ENCODE data around the gene FBXL17.
A peak's percentile ranks its signal among the peaks of the same experiment; 100 is the strongest.
"Not testable (repeated sequence)": the region's sequence is repeated elsewhere in the genome, so short reads cannot be mapped to it uniquely, and the experiment has no call there.

Gene FBXL17
- long read RNA-seq, donor 1, full-length matches to known transcripts = 4 of 4 reads
- long read RNA-seq, donor 1, partial matches to known transcripts = 0 of 4 reads
- long read RNA-seq, donor 1, other reads (novel, unspliced or antisense) = 0 of 4 reads
- long read RNA-seq, donor 2, full-length matches to known transcripts = 7 of 7 reads
- long read RNA-seq, donor 2, partial matches to known transcripts = 0 of 7 reads
- long read RNA-seq, donor 2, other reads (novel, unspliced or antisense) = 0 of 7 reads
- long read RNA-seq, donor 3, full-length matches to known transcripts = 3 of 8 reads
- long read RNA-seq, donor 3, partial matches to known transcripts = 5 of 8 reads
- long read RNA-seq, donor 3, other reads (novel, unspliced or antisense) = 0 of 8 reads
- long read RNA-seq, donor 4, full-length matches to known transcripts = 10 of 16 reads
- long read RNA-seq, donor 4, partial matches to known transcripts = 6 of 16 reads
- long read RNA-seq, donor 4, other reads (novel, unspliced or antisense) = 0 of 16 reads
- long read RNA-seq, donor 5, full-length matches to known transcripts = 3 of 3 reads
- long read RNA-seq, donor 5, partial matches to known transcripts = 0 of 3 reads
- long read RNA-seq, donor 5, other reads (novel, unspliced or antisense) = 0 of 3 reads
- long read RNA-seq, donor 6, full-length matches to known transcripts = 7 of 7 reads
- long read RNA-seq, donor 6, partial matches to known transcripts = 0 of 7 reads
- long read RNA-seq, donor 6, other reads (novel, unspliced or antisense) = 0 of 7 reads
- long read RNA-seq, donor 7, full-length matches to known transcripts = 9 of 23 reads
- long read RNA-seq, donor 7, partial matches to known transcripts = 14 of 23 reads
- long read RNA-seq, donor 7, other reads (novel, unspliced or antisense) = 0 of 23 reads
- long read RNA-seq, donor 8, full-length matches to known transcripts = 7 of 7 reads
- long read RNA-seq, donor 8, partial matches to known transcripts = 0 of 7 reads
- long read RNA-seq, donor 8, other reads (novel, unspliced or antisense) = 0 of 7 reads

DNA sequence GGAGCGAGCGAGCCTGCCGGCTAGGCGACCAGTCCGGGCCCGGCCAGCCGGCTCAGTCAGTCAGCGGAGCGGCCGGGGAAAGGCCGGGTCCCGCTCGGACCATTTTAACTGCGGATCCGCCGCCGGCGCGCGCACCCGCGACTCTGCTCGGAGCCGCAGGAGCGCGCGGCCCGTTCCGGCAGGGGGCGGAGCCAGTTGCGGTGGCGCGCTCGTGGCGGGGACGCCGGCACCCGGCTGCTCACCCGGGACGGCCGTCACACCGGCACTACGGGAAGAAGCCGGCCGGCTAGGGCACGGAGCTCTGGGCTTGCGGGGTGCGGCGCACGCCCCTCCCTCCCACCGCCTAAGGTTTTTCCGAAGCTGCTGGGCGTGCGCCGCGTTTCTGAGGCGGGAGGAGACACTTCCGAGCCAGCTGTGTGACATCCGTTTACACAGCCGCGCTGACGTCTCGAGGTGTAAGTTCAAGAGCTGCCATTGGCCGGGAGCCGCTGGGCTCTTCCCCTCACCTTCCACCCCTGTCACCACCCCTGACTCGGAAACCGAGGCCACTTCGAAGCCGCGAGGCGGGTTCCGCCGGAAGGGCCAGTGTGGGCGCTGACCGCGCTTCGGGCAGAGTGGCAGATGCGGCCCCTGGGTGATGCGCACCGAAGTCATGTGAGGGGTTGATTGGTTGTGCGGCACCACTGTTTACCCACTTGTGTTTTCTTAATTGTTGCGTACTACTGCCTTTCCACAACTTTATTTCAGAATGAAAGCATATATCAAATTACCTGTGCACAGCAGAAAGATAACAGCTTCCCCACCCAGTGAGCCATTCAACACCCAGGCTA is at the start of gene FBXL17:
TSS of gene FBXL17 (minus strand) at position 145 of the 830 bp plus-strand sequence.
- peak; percentile 99 for DNase-seq

DNA sequence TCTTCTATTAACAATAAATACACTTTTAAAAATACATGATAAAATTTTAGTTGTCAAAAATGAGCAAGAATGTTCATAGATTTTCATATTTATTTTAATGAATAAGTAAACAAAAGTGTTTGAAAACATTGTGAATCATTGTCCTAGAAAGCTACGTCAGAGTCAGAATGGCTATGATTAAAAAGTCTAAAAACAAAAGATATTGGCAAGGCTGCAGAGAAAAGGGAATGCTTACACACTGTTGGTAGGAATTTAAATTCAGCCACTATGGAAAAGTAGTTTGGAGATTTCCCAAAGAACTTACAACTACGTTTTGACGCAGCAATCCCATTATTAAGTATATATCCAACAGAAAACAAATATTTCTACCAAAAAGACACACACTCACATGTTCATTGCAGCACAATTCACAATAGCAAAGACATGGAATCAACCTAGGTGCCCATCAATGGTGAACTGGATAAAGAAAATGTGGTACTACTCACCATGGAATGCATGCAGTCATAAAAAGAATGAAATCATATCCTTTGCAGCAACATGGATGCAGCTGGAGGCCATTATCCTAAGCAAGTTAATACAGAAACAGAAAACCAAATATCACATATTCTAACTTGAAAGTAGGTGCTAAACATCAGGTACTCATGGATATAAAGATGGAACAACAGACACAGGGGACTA is 49.2 kb upstream of the FBXL17 start:
- DNase-seq = no peak

DNA sequence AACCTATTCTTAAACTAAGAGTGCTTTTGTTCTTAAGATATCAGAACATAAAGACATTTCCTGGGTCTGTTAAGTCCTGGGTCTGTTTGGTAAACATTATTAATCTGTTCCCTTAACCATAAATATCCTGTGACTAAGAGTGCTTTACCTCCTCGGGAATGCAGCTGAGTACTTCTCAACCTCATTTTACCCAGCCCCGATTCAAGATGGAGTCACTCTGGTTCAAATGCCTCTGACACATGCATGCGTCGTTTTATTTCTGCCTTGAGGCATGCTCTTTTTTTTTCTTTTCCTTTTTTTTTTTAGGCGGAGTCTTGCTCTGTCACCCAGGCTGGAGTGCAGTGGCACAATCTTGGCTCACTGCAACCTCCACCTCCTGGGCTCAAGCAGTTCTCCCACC is 39.8 kb upstream of the FBXL17 start:
- DNase-seq = no peak

DNA sequence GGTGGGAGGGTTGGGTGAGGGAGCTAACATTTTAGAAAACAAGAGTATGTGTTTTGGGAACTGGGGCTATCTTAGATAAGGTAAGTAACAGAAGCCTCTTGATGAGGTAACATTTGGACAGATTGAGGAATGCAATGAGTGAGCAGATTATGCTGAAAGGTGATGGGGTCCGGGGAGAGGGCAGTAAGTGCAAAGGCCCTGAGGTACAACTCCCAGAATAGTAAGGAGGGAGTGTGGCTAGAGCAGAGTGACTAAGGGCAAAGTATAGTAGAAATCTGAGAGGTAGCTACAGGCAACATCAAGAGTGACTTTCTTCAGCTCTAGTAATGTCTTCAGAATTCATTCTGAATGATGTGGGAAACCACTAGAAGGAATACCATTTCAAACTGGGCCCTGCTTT is 38.9 kb upstream of the FBXL17 start:
- no peak for DNase-seq

DNA sequence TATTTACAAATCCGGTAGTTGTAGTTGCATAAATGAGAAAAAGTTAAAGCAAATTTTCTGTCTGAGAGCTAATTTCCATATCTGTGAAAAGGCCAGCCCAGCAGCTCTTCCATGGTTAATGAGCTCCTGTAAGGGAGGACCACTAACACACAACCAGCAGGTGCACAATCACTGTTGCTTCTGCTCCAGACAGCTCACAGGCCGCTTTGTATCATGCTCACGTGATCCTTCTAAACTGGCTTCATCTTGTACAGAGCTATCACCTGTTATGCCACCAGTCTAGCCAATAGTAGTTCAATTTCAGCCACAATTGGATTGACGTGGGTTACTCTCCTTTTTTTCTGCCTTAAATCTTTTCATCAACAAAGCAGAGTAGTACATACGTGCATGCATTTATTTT is 38.3 kb upstream of the FBXL17 start:
- DNase-seq = no peak

DNA sequence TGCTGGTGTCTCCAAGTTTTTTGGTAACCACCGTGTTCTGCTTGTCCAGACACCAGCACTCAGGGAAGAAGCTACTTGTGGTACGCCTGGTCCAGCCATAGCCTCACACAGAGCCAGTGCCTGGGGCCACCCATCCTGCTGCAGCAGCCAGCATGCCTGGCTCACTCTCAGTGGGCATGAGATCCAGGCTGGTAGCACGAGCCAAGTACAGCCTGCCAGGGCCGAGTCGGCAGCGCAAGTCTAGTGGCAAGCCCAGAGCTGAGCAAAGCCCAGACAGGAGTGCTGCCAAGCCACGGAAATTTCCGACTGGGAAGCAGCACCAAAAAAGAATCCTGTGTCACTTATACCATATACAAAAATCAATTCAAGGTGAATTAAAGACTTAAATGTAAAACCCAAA is 36.3 kb upstream of the FBXL17 start:
- no peak for DNase-seq

DNA sequence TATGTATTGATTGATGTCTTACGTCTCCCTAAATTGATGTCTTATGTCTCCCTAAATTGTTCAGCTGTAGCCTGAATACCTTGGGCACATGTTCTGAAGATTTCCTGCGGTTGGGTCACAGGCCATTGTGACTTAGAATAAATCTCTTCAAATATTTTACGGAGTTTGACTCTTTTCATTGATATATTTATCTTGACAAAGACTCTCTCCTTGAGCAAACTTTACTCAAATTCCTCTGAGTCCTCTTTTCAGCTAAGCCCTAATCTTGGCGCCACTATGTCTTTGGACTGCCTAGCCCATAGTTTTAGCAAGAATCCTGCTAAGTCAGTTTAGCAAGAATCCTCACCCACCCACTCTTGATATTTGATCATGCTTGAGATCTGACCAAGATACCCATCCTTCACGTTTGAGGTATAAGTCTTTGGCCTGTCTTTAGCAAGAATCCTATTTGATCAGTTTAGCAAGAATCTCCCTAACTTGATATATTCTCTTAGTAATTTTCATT is 35.3 kb upstream of the FBXL17 start:
- DNase-seq = no peak

DNA sequence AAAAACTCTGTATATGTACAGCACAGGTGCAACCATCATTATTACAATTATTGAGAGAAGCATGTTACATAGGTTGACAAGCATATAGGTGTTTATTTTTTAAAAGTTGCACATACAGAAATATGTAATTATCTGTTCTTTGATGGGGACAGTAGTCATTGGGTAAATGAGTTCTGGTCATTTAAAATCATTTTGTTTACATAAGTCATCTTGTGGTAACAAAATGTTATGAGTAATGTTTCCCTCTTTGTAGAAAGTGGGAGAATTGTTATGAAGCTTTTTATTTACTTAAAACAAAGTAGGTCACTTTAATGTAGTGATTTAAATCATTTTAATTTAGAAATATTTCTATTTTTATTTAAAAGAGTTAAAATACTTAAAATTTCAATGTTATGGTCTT is 33.8 kb upstream of the FBXL17 start:
- no peak for DNase-seq

DNA sequence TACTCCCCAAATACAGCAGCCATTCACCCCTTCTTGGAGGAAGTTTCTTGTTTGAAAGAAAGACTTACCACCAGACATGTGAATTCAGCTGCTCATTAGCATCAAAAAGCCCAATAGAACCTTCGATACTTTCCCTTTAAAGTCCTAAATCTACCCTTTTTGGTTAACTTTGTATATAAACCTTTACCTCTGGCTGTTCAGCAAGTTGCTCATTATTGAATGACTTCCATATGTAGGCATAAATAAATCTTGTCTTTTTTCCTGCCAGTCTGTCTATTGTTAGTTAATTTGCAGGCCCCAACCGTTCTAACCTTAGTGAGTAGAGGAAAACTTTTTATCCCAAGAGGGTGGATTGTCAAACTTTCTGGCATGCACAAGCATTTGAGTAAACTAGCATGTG is 27.9 kb upstream of the FBXL17 start:
- no peak for DNase-seq

DNA sequence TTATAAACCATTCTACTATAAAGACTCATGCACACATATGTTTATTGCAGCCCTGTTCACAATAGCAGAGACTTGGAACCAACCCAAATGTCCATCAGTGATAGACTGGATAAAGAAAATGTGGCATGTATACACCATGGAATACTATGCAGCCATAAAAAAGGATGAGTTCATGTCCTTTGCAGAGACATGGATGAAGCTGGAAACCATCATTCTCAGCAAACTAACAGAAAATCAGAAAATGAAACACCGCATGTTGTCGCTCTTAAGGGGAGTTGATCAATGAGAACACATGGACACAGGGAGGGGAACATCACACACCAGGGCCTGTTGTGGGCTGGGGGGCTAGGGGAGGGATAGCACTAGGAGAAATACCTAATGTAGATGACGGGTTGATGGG is 23.3 kb upstream of the FBXL17 start:
- not testable (repeated sequence) for DNase-seq

DNA sequence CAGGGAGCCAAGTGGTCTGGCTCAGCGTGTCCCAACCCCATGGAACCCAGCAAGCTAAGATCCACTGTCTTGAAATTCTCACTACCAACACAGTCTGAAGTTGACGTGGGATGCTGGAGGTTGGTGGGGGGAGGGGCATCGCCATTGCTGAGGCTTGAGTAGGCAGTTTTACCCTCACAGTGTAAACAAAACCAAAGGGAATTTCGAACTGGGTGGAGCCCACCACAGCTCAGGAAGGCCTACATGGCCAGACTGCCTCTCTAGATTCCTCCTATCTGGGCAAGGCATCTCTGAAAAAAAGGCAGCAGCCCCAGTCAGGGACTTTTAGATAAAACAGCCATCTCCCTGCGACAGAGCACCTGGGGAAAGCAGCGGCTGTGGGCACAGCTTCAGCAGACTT is 17.1 kb upstream of the FBXL17 start:
- DNase-seq = no peak

DNA sequence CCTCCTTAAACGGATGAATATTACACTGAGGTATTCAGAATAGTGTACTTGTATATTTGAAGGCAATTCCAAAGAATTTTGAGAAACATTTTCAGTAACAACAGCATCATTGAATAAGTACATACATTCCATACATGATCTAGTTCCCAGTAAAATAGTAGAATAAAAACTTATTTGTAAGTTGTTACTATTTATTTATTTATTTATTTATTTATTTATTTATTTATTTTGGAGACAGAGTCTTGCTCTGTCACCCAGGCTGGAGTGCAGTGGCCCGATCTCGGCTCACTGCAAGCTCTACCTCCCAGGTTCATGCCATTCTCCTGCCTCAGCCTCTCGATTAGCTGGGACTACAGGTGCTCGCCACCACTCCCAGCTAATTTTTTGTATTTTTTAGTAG is 14.9 kb upstream of the FBXL17 start:
- DNase-seq = not testable (repeated sequence)

DNA sequence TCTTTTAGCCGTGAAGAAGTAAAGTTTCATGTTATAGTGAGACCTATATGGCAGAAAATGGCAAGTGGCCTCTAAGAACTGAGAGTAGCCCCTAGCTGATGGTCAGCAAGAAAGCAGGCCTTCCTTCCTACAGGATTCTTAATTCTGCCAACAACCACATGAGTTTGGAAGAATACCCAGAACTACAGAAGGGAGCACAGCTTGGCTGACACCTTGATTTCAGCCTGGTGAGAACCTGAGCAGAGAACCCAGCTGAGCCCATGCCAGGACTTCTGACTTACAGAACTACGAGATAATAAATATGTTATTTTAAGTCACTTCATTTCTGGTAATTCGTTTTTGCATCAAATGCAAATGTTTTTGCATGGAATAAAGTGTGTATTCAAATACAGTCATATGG is 5.9 kb upstream of the FBXL17 start:
- DNase-seq = no peak

DNA sequence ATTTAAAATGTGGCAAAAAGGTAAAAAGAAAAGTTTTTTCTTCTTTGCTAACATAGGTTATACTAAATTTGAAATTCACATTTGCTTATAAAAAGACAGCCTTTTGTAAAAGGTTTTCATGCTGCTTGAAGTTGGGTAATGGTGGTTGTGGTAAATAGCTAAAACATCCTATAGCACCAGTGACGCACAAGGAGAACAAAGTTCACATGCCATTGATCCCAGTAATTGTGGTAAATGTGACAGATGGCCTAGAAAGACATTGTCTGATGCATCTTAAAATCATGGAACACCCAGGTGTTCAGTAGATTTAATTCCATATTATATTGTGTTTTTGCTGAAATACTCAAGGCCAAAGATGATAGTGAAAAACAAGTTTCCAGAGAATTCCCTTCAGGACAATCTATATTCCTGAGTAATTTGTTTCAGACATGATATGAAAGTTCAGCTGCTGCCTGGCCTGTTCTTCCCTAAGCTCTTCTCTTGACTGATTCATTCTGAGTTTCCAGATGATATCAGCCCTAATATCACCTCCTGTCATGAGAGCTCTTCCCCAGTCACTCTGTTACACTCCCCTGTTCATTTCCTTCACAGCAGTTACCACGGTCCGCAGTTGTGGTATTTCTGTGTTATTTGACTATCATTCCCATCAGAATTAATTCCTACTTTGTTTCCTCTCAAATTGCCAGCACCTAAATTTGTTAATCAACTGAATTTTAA is 4.6 kb upstream of the FBXL17 start:
- DNase-seq = no peak

DNA sequence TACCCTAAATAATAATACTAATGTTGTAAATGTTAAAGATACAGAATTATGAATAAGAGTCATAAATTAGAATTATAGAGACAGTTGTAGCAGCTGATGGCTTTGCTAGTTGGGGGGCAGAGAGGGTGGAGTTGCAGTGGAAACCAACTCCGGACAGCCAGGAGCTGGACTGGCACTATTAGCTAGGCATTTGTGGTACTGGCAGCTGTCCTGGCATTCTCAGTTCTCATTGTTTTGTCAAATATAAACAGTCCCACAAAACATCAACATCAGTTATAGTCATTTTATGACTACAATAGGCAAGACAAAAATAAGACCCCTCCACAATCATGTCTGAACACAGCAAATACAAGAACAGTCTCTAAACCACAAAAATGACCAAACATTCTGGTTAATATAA is 2.8 kb upstream of the FBXL17 start:
- no peak for DNase-seq

DNA sequence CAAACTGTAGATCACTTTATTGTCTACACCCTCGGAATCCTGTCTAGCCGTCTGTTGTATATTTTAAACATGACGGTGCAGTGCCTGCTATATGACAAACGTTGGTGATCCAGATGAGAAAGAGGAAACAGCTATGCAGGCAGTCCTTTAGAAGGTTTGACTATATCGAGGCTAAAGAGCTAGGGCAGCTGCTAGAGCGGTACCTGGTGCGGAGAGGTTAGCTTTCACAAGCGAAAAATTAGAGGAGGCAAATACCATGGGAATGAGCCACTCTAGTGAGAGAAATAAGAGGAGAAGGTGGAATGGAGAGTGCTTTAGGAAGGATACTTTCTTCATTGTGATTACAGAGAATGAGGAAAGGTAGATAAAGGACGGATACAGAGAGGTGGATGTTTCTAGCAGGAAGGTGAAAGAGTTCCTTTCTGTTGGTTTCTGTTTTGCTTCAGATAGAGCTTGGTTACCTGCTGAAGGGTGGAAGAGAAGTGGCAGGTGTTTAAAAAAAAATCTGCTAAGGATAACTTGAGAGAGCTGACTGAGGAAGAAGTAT is 959 bp upstream of the FBXL17 start:
- DNase-seq = no peak

DNA sequence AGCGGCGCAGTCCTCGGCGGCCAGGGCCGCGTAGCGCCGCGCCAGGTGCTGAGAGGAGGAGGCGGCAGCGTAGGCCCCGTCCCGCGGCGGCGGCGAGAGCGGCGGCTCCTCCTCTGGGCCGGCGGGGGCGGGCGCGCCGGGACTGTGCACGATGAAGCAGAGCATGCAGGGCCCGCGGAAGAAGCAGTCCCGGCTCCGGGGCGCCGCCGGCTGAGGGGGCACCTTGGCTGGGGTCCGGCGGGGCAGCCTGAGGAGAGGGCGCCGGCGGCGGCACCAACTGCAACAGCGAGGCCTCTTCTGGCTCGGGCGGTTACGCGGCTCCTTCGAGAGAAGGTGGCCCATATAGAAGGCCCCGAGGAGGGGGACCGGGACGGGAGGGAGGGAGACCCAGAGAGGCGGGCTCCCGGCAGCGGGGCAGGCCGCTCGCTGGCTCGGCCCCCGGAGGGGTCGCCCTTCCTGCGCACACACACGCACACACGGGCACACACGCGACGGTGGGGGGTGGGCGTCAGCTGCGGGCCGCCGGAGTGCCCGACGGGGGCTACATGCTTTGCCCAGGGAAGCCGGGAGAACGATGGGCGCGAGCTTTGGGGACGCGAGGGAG is 446 bp downstream of the FBXL17 start:
- DNase-seq = peak; percentile 97

DNA sequence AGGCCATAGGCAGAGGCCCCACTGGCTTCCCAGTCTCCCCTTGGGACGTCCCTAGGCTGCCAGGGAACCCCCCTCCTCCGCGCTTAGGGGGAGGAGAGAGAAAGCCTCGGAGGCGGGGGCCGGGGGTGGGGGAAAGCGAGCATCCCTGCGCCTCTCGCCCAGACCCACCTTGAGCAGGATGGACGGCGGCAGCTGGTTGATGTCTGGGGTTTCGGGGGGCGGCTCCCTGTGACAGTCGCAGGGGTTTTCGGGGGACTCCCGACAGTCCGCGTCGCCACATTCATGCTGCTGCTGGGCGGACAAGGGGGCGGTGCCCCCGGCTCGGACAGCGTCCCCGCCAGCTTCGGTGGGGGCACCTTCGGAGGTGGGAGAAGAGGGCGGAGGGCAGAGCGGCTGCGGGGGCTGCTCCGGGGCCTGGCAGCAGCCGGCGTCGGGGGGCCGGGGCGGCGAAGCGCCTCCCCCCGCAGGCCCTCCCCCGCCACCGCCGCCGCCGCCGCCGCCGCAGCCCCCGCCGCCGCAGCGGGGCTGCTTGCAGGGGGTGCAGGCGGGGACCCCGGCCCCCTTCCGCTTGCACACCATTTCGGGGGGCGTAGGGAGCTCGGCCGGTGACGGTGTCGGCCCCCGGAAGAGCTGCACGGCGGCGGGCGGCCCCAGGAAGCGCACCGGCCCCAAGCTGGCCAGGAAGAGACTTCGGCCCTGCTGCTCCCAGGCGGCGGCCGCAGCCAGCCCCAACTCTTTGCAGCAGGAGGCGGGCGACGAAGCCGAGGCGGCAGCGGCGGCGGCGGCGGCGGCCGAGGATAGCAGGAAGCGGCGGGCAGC is 1.2 kb downstream of the FBXL17 start:
- DNase-seq = peak; percentile 94

All from right kidney (tissue), 9 donors.